GM18867 (cell line): ENCODE results near the gene PPP1R9A.

ENCODE experiments used
- ATAC-seq: cut with Tn5 transposase; IDR thresholded peaks from one replicate; pipeline ENCODE4 v1.9.1; 2021; ENCODE audit warnings: mild to moderate bottlenecking, moderate library complexity; ENCODE audit not compliant: unreplicated experiment

The PPP1R9A gene

DNA sequence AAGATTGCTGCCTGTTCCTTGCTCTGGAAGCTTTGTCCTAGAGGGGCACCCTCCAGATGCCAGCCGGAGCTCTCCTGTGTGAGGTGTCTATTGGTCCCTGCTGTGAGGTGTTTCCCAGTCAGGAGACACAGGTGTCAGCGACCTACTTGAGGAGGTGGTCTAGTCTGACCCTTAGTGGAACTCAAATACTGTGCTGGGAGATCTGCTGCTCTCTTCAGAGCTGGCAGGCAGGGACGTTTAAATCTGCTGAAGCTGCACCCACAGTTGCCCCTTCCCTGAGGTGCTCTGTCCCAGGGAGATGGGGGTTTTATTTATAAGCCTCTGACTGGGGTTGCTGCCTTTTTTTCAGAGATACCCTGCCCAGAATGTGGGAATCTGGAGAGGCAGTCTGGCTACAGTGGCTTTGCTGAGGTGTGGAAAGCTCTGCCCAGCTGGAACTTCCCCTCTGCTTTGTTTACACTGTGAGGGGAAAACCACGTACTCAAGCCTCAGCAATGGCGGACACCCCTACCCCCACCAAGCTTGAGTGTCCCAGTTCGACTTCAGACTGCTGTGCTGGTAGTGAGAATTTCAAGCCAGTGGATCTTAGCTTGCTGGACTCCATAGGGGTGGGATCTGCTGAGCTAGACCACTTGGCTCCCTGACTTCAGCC, 119.2 kb downstream of the PPP1R9A start:
- ATAC-seq: no peak

DNA sequence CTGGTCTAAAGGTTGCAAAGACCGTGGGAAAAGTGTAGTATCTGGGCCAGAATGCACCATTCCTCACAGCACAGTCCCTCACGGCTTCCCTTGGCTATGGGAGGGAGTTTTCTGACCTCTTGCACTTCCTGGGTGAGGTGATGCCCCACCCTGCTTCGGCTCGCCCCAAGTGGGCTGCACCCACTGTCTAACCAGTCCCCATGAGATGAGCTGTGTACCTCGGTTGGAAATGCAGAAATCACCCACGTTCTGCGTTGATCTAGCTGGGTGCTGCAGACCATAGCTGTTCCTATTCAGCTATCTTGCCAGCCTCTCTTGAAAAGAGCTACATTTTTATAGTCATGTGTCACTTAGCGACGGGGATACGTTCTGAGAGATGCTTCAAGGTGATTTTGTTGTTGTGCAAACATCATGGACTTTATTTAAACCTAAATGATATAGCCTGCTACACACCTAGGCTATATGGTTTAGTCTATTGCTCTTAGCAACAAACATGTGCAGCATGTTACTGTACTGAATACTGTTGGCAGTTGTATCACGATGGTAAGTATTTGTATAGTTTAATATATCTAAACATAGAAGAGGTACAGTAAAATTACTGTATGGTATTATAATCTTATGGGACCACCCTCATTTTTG, 120.0 kb downstream of the PPP1R9A start:
- ATAC-seq: no peak

DNA sequence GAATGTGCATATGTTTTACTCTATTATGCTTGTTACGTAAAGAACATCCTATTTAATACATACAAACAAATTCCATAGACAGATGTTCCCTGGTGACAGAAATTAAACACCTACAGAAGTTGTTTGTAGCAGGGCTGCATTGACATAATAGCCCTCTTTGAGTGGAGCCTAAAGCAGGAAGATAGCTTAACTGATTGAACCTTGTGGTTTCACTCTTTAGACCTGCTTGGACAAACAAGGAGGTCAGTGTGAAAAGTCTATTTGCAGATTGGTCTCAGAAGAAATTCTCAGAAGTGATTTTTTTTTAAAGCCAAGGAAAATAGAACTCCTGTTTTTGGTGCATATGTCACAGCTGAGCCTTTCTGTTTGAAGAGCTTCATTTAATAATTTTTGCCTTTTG, 121.3 kb downstream of the PPP1R9A start:
- no peak for ATAC-seq

DNA sequence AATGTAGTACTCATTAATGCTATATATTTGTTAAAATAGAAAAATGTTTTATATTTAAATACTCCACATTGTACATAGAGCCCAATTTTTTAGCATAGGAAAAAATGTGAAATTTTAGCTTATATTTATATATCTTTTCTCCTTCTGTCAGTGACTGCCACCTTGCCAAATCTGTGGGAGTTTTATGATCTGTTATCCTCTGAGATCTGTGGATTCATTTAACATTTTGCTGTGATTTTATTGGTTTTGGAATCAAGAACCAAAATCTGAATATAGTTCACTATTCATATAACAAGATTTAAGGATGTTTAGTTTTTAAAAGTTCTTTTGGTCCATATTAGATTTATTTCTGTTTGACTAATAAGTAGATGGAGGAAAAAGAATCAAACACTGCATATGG, 127.9 kb downstream of the PPP1R9A start:
- no peak for ATAC-seq

DNA sequence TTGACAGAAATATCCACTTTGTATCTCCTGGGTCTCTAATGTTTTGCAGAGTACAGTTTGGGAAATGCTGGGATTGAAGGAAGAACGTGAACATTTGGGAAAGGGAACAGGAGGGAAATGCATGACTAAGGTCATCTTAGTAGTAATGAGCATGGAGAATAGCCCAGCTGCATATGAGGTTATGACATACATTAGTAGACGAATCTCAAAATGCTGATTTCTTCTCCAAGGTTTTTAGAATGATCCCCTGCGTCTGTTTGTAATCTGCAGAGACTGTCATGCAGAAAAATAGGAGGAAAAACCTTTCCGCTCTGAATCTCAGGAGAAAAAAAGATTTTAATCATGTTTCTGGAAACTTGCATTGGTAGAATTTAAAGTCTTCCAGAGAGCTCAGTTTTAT, 133.6 kb downstream of the PPP1R9A start:
- no peak for ATAC-seq

DNA sequence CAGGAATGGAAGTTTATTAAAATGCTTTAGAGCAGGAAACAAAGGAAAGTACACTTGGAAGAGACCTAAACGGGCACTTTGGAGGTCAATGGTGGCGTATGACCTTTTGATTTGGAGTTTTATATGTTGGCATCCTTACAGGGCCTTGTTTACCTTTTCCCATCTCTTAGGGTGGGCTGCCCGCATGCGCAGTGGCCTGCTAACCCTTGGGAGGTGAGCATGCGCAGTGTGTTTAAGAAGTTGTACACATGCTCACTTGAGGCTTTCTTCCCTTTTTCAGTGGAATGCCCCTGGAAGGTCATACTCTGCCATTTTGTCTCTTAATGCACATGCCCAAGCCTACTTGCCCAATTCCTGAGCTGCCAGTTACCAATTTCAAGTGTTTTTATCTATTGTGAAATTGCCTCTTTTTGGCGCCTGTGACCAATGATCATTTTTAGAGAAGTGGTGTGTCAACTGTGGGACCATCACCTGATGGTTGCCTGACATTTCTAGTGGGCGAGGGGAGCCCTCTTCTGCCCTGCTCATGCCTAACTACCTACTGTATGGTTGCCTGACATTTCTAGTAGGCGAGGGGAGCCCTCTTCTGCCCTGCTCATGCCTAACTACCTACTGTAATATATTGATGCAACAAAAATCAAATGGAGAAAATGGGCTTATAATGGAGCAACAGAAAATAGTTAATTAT, 138.0 kb downstream of the PPP1R9A start:
- ATAC-seq: no peak

DNA sequence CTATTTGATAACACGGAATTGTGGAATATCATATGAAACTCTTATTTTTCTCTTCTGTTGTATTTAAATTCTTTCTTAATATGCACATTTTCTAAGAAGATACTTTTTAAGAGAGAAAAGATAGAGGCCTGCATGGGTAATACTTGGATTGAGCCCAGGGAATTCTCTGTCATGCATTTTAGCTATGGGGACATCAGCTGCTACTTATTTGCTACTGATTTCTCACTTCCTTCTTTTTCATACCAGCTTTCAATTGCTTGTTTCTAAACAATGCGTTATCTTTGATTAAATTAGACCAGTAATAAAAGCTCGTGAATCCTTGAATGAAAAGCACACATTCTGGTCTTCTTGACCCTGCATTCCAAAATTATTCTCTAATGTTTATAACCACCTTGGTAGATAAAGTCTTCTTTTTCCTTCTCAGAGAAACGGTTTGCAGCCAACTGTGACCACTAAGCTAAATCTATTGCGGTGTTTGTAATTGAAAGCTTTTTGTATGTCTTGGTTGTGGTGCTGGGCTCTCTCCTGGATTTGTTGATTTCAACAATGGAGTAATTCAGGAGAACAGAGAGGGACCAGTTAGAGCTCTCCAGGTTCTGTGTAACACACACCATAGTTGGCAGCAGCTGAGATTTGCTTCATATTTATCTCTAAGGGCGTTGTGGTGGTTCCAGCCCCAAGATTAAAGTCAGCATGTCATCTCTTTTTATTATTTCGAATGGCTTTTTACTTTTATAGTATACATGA, 139.3 kb downstream of the PPP1R9A start:
- peak; percentile 64 for ATAC-seq

DNA sequence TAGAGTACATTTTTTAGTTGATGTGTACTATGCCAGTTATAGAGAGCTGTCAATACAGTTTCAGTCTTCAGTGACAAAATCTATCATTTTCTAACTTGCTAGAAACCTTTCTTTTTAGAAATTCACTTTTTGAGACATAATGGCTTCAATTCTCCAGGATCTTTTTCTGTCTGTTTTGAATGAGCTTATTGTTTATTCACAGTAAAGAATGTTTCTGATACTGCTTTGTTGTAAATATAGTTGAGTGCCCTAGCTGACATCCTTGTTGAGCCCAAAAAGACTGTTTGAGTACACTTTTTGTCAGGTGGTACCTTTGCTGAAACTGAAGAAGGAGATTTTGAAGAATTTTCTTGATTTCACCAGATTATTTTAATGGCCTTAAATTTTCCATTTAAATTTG, 139.9 kb downstream of the PPP1R9A start:
- ATAC-seq: no peak

DNA sequence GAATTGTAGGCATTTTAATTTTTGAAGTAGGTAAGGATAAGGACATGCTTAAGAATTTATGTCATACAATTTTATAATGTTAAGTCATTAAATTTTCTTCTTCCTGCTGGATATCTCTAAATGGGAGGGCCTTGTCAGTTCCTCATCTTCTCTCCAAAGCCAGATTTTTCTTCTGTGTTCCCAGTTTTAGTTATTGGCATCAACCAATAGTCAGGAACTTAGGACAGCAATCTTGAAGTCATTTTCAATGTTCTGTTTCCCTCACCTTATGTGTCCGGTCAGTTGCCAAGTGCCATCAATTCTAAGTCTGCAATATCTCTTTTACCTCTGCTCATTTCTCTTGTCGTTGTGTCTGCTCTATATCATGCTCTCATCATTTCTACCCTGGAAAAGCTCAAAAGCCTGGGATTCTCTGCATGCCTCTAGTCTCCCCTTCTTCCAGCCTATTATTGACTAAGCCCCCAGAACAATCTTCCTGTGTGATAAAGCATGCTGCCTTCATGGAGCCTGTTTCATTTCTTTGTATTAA, 145.2 kb downstream of the PPP1R9A start:
- no peak for ATAC-seq

DNA sequence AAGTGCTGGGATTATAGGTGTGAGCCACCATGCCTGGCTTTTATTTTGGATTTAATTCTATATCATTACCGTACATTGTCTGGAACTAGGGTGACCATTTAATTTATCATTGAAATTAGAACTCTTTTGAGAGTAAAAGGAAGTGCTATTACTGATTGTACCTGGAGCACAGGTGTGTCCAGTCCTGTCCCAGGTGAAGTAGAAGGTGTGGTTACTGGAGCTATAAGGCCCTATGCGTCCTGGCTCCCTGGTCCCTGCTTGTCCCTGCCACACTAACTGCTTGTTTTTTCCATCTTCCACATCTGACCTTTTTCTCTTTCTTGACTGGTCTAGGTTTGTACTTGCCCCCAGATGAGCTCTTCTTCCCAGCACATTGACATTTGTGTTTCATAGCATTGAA, 147.0 kb downstream of the PPP1R9A start:
- no peak for ATAC-seq

DNA sequence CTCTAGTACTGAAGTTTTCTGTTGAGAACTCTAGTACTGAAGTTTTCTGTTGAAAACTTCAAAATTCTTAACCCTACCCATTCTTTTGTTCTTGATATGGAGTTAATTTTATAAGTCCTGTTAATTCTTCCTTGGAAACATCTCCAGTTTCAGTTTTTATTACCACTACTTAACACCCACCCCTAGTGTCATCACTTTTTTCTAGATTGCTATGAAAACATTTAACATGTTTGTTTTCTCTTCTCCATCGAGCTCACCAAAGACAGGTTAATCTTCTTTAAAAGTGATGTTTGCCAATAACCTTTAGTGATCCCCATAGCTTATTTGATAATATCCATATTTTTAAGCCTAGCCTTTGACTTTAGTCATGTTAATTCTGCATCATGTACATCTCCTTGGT, 147.9 kb downstream of the PPP1R9A start:
- ATAC-seq: no peak

DNA sequence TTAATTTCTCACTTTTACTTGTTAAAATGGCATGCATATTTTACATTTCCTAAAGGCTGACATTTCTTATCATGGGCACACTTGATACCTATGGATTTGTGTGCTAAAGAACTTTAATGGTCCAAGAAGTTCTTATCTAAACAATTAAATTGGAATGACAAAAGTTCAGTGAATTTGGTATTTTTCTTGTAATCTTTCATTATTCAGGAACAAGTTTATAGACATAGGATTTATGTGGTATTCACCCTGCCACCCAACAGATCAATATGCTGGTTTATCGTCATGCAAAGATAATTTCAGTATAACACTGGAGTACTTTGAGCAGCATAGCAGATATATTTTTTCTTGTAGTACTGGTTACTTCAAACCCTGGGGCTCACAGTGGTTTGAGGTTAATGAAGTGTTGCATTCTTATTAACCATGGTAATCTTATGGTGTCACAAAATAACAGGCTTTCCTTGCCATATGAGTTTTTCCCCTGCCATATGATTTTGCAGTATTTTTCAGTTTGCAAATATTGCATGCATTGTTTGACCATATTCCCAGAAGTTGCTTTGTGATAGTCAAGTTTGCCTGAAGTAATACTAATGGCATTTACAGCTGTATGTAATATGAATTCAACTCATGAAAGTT, 148.8 kb downstream of the PPP1R9A start:
- no peak for ATAC-seq

DNA sequence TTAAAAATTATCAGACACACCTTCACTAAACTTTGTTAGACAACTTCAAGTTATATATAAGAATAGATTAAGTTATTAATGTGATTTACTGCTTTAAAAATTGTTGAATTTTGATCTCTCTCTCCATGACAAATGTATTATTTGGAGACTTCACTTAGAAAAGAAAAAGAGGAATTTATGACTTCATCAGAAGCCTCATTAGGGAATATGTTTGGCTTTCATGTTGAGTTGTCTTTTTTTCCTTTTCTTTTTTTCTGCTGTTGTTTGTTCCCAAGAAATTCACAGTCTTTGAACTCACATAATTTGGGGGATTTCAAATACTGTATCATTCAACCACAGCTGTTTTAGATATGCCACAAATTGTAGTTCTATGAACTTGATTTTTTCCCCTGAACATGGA, 149.5 kb downstream of the PPP1R9A start:
- no peak for ATAC-seq

DNA sequence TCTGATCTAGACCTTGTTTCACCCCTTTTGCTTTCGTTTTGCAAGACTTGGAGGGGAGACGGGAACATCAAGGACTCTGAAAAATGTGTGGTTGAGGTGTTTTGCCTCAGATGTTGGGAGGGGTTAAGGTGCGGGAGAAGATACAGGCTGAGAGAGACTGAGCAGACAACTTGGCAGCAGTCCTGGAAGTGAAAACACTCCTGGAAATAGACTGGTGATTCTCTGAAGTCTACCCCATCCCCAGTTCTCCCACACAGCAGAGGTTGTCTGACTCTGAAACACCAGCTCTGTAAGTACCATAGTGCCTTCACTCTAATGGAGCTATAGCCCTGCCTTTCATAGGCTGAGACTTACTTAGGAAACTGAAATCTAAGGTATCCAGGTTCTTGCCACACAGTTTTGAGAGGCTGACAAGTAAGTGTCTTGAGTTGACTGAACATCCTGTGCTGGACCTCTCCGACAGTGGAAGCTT, 152.5 kb downstream of the PPP1R9A start:
- ATAC-seq: no peak

DNA sequence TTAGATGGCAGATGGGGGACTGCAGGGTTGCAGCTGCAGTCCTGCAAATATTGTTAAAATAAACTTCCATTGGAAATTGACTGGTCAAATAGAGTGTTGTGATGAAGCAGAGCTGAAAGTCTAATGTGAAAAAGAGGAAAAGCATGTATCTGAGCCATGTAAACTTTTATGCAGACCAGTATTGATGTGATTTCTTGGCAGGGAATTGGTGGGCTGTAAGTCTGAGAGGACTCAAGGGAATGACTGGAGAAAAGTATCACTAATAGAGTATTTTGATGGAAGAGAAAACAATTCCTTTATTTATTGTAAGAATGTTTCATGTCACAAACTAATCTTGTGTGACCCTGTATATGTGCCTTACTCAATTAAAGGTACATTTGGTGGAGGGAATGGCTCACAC, 155.5 kb downstream of the PPP1R9A start:
- no peak for ATAC-seq

DNA sequence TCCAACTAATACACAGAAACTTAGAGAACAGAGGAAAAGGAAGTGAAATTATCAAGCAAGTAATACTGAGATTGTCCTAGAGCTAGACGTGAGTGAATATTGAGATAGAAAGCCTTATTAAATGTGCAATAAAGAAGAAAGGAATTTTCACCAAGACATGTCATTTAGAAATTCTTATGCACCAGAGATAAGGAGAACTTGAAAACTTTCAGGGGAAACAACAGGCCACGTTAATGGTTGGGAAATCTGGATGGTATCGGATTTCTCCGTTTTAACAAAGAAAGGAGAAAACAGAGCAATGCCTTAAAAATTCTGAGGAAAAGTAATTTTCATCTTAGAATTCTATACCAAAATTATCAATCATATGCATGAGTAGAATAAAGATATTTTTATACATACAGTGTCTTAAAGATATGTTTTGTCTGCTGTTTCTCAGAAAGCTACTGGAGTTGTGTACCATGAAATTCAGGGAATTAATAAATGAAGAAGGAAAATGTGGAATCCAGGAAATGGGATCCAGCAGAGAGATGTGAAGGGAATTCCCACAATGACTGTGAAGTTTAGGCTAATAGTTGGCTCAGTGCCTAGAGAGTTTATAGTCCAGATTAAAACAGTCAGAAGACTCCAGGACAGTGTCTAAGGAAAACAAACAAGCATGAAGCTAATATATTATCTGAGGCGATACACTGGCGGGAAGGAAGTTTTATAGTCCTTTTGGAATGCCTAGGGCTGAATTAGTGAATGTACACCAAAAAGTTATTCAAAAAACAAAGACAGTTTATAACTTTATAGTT, 159.5 kb downstream of the PPP1R9A start:
- ATAC-seq: no peak

DNA sequence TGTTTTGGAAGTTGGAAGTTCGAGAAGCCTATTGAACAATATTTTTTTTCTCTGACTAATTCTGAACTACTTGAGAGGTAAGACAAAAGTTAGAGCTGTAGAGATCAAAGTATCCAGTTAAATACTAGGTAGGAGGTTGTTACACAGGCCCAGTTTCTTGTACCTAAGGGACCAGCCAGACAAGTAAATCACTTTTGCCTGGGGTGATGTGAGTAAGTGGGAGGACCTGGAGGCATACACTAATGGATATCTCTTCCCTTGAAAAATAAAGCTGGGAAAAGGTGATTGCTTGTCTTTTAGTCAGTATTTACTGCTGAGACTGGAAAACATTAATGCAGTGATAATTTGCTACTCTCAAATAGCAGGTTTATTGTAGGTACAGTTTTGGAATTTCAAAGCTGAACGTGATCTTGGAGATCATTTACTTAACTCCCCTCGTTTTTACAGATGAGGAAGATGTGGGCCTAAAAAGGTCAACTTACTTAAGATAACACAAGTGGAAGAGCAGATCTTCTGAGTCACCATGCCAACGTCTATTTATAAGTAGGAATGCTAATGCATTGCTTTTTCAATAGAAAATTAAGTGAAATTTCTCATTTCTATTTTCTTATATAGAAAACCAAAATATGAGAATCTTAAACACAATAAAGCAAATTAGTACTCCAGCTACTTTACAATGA, 181.3 kb downstream of the PPP1R9A start:
- ATAC-seq: no peak

DNA sequence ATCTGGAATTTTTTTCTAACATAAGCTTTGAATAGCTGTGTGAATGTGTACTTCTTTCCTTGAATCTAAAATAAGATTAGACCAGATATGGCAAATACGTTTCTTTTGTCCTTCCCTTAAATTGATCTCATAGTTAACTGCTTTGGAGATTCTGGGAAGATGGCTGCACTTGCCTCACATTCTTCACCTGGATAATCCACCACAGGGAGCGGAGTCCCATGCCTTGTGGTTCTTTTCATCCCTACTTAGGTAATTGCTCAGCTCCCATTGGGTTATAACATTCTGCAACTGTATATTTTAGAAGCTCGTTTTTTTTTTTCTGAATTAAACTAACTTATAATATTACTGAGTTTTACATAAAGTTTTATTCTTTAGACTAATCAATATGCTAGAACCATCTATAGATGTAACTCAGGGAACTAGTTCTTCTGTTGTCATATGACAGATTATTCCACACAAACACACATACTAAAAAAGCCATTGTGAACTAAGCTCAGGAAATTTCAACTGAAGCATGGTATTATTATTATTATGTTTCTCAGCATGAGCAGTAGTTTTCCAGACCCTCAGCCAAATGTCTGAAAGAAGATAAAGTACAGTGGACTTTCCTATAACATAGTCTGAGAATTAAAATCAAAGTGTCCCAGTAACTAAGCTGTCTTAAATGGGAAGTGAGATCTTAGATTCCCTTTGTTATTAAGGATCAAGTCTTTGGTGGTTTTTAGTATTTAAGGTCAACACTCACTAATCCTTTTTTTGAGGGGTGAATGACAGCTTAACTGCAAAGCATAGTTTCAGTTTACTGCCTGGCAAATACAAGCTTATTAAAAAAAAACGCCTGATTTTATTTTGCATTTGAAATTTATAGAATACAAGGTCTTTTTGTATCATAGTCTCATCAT, 182.3 kb downstream of the PPP1R9A start:
- no peak for ATAC-seq
